D721Med (cell line): Measurements from ENCODE around the gene DICER1.

Experiments
- DNase-seq: peaks from one replicate; pipeline ENCODE4 v3.0.0; 2011; ENCODE audit warnings: low spot score; ENCODE audit not compliant: insufficient read length
- FAIRE-seq: peaks from 2 replicates; lab custom pipeline; 2011; peaks lifted over from hg19 to GRCh38; lab: Jason Lieb, UNC
- CTCF ChIP-seq: IDR thresholded peaks from 2 replicates; pipeline ENCODE4 v1.5.1; 2012; ENCODE audit warnings: mild to moderate bottlenecking, control low read depth; ENCODE audit not compliant: insufficient read depth; ENCODE audit errors: missing control alignments

Gene DICER1

GRCh38 chr14:95047754-95048153 lies 109.6 kb downstream of the DICER1 start:
- FAIRE-seq: no peak

GRCh38 chr14:95046711-95047681 lies 110.3 kb downstream of the DICER1 start:
- no peak for TF ChIP-seq CTCF
- DNase-seq: no peak
- no peak for FAIRE-seq

More at GRCh38 chr14:95047754-95048153, 109.6 kb downstream of the DICER1 start:
- no peak for DNase-seq
- no peak for TF ChIP-seq CTCF

- FAIRE-seq: no peak
- TF ChIP-seq CTCF: no peak
- no peak for DNase-seq
Measured at GRCh38 chr14:95045836-95046430, 111.4 kb downstream of the DICER1 start.

GRCh38 chr14:95045106-95045701 lies 112.1 kb downstream of the DICER1 start:
- DNase-seq (no peak), FAIRE-seq (no peak)
- no peak for TF ChIP-seq CTCF

GRCh38 chr14:95044463-95045105 lies 112.7 kb downstream of the DICER1 start:
- DNase-seq (no peak), FAIRE-seq (no peak)
- no peak for TF ChIP-seq CTCF

- no peak for TF ChIP-seq CTCF
- FAIRE-seq: no peak
- no peak for DNase-seq
Measured at GRCh38 chr14:95043732-95044462, 113.4 kb downstream of the DICER1 start.
